HepG2 (cell line): ENCODE results near the gene TRIO. TPM values are rescaled to one million over a fixed set of nuclear protein-coding genes. Genes with fewer than 3 reads are reported as not detected.

ENCODE experiments used
- AKNA ChIP-seq: sonication (generic); formaldehyde crosslinking; IDR thresholded peaks from 2 replicates; pipeline ENCODE4 v1.4.0; 2020; ENCODE audit warnings: missing genetic modification reagents, borderline replicate concordance
- EHMT2 ChIP-seq: fragments of 200-600 bp; sonication (generic); IDR thresholded peaks from 2 replicates; pipeline ENCODE4 v1.7.0; 2017; ENCODE audit warnings: antibody characterized with exemption, low read depth, low read length, borderline replicate concordance
- HNF1B ChIP-seq: sonication (generic); formaldehyde crosslinking; IDR thresholded peaks from 2 replicates; pipeline ENCODE4 v1.5.1; 2020; ENCODE audit warnings: mild to moderate bottlenecking, moderate library complexity, missing genetic modification reagents
- KLF12 ChIP-seq: sonication (generic); formaldehyde crosslinking; IDR thresholded peaks from 2 replicates; pipeline ENCODE4 v1.4.0; 2020; ENCODE audit warnings: missing genetic modification reagents, borderline replicate concordance
- MIER3 ChIP-seq: IDR thresholded peaks from 2 replicates; pipeline ENCODE4 v1.6.1; 2016; ENCODE audit warnings: missing compliant biosample characterization, borderline replicate concordance
- MXI1 ChIP-seq: IDR thresholded peaks from 3 replicates; pipeline ENCODE4 v1.6.1; 2012; ENCODE audit warnings: low read depth, low read length, inconsistent platforms, borderline replicate concordance
- NFRKB ChIP-seq: fragments of 450-650 bp; IDR thresholded peaks from 2 replicates; pipeline ENCODE4 v1.6.1; 2017
- NR2F2 ChIP-seq: IDR thresholded peaks from 2 replicates; pipeline ENCODE4 v1.6.1; 2012; ENCODE audit warnings: low read depth, inconsistent platforms, borderline replicate concordance
- PCBP2 ChIP-seq: fragments of 200-400 bp; formaldehyde crosslinking; optimal IDR thresholded peaks from 2 replicates; pipeline ENCODE3; 2018; ENCODE audit warnings: low read length, low read depth; ENCODE audit not compliant: poor library complexity, severe bottlenecking
- PITX1 ChIP-seq: sonication (generic); formaldehyde crosslinking; IDR thresholded peaks from 2 replicates; pipeline ENCODE4 v1.5.1; 2020; ENCODE audit warnings: mild to moderate bottlenecking, missing genetic modification reagents
- RBM39 ChIP-seq: fragments of 200-400 bp; formaldehyde crosslinking; IDR thresholded peaks from one replicate; pipeline ENCODE4 v1.6.1; 2018; ENCODE audit warnings: antibody characterized with exemption, mild to moderate bottlenecking, low read depth, low read length; ENCODE audit not compliant: poor library complexity, severe bottlenecking
- SMAD3 ChIP-seq: sonication (generic); formaldehyde crosslinking; IDR thresholded peaks from 2 replicates; pipeline ENCODE4 v1.4.0; 2020; ENCODE audit warnings: missing genetic modification reagents
- SMARCE1 ChIP-seq: fragments of 450-650 bp; IDR thresholded peaks from 2 replicates; pipeline ENCODE4 v1.6.1; 2017; ENCODE audit warnings: borderline replicate concordance
- SYNCRIP ChIP-seq: fragments of 200-400 bp; formaldehyde crosslinking; IDR thresholded peaks from 2 replicates; pipeline ENCODE4 v1.6.1; 2018; ENCODE audit warnings: mild to moderate bottlenecking, low read depth, low read length; ENCODE audit not compliant: insufficient read depth
- TAF15 ChIP-seq: fragments of 200-400 bp; formaldehyde crosslinking; IDR thresholded peaks from one replicate; pipeline ENCODE4 v1.6.1; 2018; ENCODE audit warnings: mild to moderate bottlenecking, low read depth, low read length; ENCODE audit not compliant: poor library complexity, severe bottlenecking
- TFDP2 ChIP-seq: sonication (generic); formaldehyde crosslinking; IDR thresholded peaks from 2 replicates; pipeline ENCODE4 v1.4.0; 2020; ENCODE audit warnings: missing genetic modification reagents
- THYN1 ChIP-seq: sonication (generic); formaldehyde crosslinking; IDR thresholded peaks from 2 replicates; pipeline ENCODE4 v1.8.1; 2023; ENCODE audit warnings: low read depth, mild to moderate bottlenecking, moderate library complexity, missing genetic modification reagents, borderline replicate concordance
- TOE1 ChIP-seq: sonication (generic); formaldehyde crosslinking; IDR thresholded peaks from 2 replicates; pipeline ENCODE4 v1.4.0; 2020; ENCODE audit warnings: mild to moderate bottlenecking, missing genetic modification reagents
- YEATS4 ChIP-seq: sonication (generic); formaldehyde crosslinking; IDR thresholded peaks from 2 replicates; pipeline ENCODE4 v1.4.0; 2020; ENCODE audit warnings: missing genetic modification reagents, borderline replicate concordance
- ZNF331 ChIP-seq: sonication (generic); formaldehyde crosslinking; IDR thresholded peaks from 2 replicates; pipeline ENCODE4 v1.4.0; 2020; ENCODE audit warnings: missing genetic modification reagents
- ZNF556 ChIP-seq: sonication (generic); formaldehyde crosslinking; IDR thresholded peaks from 2 replicates; pipeline ENCODE4 v1.4.0; 2020; ENCODE audit warnings: mild to moderate bottlenecking, missing genetic modification reagents, borderline replicate concordance
- polyA plus RNA-seq, 8 experiments: library from polyadenylated mRNA; depleted of rRNA in 3 of 8; stranded (reverse) in 7 of 8; unstranded in 1 of 8; fragments of >200 nt; fragmentation: Illumina TruSeq in 4 of 8; extraction: Trizol in 4 of 8; gene quantifications; 2 replicates each; pipeline versions ENCODE4 v1.2.1 to v1.2.3, GENCODE V29; 2011 to 2016; ENCODE audit warnings: low read depth in 4 of 8, missing spikeins in 1 of 8, mixed read lengths in 1 of 8; ENCODE audit not compliant: insufficient read depth in 1 of 8
- total RNA-seq, 5 experiments: library from RNA; depleted of rRNA; stranded (reverse); fragments of >200 nt; fragmentation: Illumina TruSeq; extraction: Trizol; gene quantifications; 2 replicates each; pipeline ENCODE4 v1.2.3, GENCODE V29; 2016; ENCODE audit warnings: low read depth in 1 of 5
- TF ChIP-seq, protein P1 (sequence below): sonication (generic); formaldehyde crosslinking; IDR thresholded peaks from 2 replicates; pipeline ENCODE4 v1.5.0; 2020; ENCODE audit warnings: missing genetic modification reagents

TRIO gene
- total and polyA plus RNA-seq, 2 of the 13 experiments (the other 11 are each of a cell fraction or from before 2014, with no cell fraction given), result 45.2 to 45.9 TPM

GRCh38 chr5:14213813-14214585, 70.9 kb downstream of the TRIO start (continued):
- TF ChIP-seq THYN1 (CRISPR knock-in tag) (no peak), TAF15 (no peak), SMARCE1 (no peak), AKNA (CRISPR knock-in tag) (no peak), SMAD3 (CRISPR knock-in tag) (no peak), MXI1 (no peak), NFRKB (no peak), TOE1 (CRISPR knock-in tag) (no peak), ZNF331 (CRISPR knock-in tag) (no peak; the same call in 1 of the 2 replicates), PITX1 (CRISPR knock-in tag) (no peak), TFDP2 (CRISPR knock-in tag) (no peak), HNF1B (CRISPR knock-in tag) (peak; percentile 49), NR2F2 (no peak), MIER3 (0 out of 2 replicates have a peak, but pooled peaks have one; percentile 18), EHMT2 (no peak), RBM39 (no peak), SYNCRIP (no peak), PCBP2 (no peak), KLF12 (CRISPR knock-in tag) (no peak), YEATS4 (CRISPR knock-in tag) (no peak), ZNF556 (CRISPR knock-in tag) (no peak)
- TF ChIP-seq, protein P1, sequence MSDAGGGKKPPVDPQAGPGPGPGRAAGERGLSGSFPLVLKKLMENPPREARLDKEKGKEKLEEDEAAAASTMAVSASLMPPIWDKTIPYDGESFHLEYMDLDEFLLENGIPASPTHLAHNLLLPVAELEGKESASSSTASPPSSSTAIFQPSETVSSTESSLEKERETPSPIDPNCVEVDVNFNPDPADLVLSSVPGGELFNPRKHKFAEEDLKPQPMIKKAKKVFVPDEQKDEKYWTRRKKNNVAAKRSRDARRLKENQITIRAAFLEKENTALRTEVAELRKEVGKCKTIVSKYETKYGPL (CRISPR knock-in tag), result no peak
